ENCODE data around the gene BARD1. TPM values are rescaled to one million over a fixed set of nuclear protein-coding genes. Genes with fewer than 3 reads are reported as not detected.

BARD1 gene
- 10 to 100 TPM; 19.7 to 26.9 TPM for total RNA-seq

DNA sequence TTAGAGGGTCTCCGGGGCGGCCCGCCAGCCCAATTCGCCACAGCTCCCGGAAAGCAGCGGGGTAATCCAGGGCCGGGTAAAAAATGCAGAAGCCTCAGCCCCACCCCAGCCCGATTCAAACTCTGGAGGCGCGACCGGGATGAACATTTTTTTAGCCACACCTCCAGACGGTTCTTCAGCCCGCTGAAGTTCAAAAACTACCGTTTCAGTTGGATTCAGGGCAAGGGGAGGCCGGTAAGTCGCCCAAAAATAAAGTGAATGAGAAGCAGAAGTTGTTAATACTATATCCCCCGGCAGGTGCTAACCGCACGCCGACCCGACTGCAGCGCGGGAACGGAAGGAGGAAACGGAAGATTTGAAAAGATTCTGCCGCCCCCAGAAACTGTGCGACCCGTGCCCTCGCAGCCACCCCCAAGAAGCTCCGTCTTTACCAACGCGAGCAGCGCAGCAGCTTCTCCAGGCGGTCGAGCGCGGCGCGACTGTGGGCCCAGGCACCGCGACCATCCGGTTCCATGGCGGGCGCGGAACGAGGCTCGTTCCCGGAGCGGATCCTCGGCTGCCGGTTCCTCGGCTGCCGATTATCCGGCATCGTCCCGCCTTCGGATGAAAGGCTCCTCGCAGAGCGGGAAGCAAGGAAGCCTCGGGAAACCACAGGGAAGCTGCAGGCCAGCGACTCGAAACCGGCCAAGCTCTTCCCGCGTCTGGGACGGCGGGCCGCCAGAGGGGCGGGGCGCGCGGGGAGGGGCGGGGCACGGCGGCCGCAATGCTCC is at the start of gene BARD1:
TSS of gene BARD1 (minus strand) at position 703 of the 770 bp plus-strand sequence. CDS start at position 589, 114 bp downstream.
- Histone ChIP-seq H3K9ac (ENCODE audit: low read depth in 2 of 2, low read length in 2 of 2) (peak within 1 kb of the TSS; percentile 73 to 81), H3K4me1 (no peaks in the 10 kb centered on the region), H3K27ac (peak within 1 kb of the TSS; percentile 95), H3K9me3 (no peaks in the 10 kb centered on the region), H3K27me3 (no peaks in the 10 kb centered on the region), H3K4me3 (peak within 1 kb of the TSS; percentile 88), H3K36me3 (no peaks in the 10 kb centered on the region)
- intact Hi-C loops (cut with DNase I), result no loop called here
- peak; percentile 81 for DNase-seq
- TF ChIP-seq, protein P1, sequence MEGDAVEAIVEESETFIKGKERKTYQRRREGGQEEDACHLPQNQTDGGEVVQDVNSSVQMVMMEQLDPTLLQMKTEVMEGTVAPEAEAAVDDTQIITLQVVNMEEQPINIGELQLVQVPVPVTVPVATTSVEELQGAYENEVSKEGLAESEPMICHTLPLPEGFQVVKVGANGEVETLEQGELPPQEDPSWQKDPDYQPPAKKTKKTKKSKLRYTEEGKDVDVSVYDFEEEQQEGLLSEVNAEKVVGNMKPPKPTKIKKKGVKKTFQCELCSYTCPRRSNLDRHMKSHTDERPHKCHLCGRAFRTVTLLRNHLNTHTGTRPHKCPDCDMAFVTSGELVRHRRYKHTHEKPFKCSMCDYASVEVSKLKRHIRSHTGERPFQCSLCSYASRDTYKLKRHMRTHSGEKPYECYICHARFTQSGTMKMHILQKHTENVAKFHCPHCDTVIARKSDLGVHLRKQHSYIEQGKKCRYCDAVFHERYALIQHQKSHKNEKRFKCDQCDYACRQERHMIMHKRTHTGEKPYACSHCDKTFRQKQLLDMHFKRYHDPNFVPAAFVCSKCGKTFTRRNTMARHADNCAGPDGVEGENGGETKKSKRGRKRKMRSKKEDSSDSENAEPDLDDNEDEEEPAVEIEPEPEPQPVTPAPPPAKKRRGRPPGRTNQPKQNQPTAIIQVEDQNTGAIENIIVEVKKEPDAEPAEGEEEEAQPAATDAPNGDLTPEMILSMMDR (IDR thresholded peaks at IDR 0.05), result no peak

DNA sequence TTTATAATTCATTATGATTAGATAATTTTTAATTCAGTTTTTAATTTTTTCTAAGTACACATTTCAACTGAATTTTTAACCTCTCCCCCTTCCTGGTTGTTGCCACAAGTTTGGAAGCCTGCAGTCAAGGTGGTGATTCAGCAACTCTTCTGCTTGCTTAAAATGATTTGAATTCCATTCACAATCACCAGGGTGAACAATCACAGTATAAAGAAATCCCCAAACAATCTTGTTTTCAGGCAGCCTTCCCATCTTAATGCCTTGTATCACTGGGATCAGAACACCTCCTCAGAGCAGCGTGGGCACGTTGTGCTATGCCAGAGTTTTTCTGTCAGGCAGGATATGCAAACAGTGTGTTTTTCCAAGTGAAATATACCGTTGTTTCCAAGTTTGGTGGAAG is 46.7 kb upstream of the BARD1 start:
- H3K36me3 ChIP-seq, result no peaks in the 10 kb centered on the region
- no peaks in the 10 kb centered on the region for H3K27me3 ChIP-seq
- no peaks in the 10 kb centered on the region for H3K9me3 ChIP-seq
- no peak overlapping the region for H3K27ac ChIP-seq
- TF ChIP-seq, protein P1 (IDR thresholded peaks at IDR 0.05), result no peak
- DNase-seq, result no peak
- no peak overlapping the region for H3K9ac ChIP-seq (ENCODE audit: low read depth in 2 of 2, low read length in 2 of 2)
- H3K4me1 ChIP-seq, result no peaks in the 10 kb centered on the region
- no peak overlapping the region for H3K4me3 ChIP-seq
- intact Hi-C loops (cut with DNase I), result no loop called here

DNA sequence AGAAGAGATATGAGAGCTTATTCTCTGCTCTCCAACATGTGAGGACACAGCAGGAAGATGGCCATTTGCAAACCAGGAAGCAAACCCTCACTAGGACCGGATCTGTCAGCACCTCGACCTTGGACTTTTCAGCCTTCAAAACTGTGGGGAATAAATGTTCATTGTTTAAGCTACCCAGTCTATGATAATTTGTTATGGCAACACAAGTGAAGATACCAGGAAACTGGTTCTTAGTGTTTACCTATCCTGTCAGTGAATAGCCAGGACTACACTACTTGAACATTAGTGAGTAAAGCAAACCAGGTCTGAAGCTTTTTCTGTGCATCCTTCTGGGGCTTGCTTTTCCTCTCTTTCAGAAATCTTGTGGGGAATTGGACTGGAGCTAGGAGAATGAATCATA is 44.4 kb upstream of the BARD1 start:
- no peak for DNase-seq
- no peaks in the 10 kb centered on the region for H3K9me3 ChIP-seq
- H3K36me3 ChIP-seq, result no peaks in the 10 kb centered on the region
- intact Hi-C loops (cut with DNase I), result no loop called here
- TF ChIP-seq, protein P1 (IDR thresholded peaks at IDR 0.05), result no peak
- H3K9ac ChIP-seq (ENCODE audit: low read depth in 2 of 2, low read length in 2 of 2), result no peak overlapping the region
- H3K27me3 ChIP-seq, result no peaks in the 10 kb centered on the region
- no peak overlapping the region for H3K27ac ChIP-seq
- no peaks in the 10 kb centered on the region for H3K4me1 ChIP-seq
- H3K4me3 ChIP-seq, result no peak overlapping the region

DNA sequence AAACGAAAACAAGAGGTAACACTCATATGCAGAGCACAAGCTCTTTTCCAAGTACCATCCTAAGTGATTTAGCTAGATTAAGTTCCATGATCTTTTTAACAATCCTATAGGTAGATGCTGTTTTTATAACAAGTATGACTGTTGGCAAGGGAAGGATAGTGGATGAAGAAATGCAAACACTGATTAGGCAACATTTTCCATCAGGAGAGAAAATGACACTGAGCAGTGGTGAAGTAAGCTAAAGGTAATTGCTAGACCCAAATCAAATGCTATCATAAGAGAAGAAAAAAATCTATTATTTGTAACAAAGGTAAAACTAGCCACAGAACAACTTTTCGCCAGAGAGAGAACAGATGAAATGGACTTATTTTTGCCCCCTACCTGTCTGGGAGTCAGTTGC is 34.3 kb upstream of the BARD1 start:
- Histone ChIP-seq H3K4me1 (no peaks in the 10 kb centered on the region), H3K27me3 (no peaks in the 10 kb centered on the region), H3K9ac (ENCODE audit: low read depth in 2 of 2, low read length in 2 of 2) (no peak overlapping the region), H3K27ac (no peak overlapping the region), H3K4me3 (no peak overlapping the region), H3K36me3 (no peaks in the 10 kb centered on the region), H3K9me3 (no peaks in the 10 kb centered on the region)
- no peak for DNase-seq
- intact Hi-C loops (cut with DNase I), result no loop called here
- TF ChIP-seq, protein P1 (IDR thresholded peaks at IDR 0.05), result no peak

DNA sequence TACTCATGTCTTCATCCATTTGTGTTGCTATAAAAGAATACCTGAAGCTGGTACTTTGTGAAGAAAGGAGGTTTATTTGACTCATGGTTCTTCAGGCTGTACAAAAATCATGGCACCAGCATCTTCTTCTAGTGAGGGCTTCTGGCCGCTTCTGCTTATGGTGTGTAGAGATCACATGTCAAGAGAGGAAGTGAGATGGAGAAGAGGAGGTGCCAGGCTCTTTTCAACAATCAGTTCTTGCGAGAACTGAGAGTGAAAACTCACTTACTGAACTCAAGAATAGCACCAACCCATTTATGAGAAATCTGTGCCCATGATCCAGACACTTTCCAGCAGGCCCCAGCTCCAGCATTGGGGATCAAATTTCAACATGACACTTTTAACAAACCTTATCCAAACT is 30.0 kb upstream of the BARD1 start:
- Histone ChIP-seq H3K27me3 (no peaks in the 10 kb centered on the region), H3K4me3 (no peak overlapping the region), H3K9me3 (no peaks in the 10 kb centered on the region), H3K9ac (ENCODE audit: low read depth in 2 of 2, low read length in 2 of 2) (no peak overlapping the region), H3K4me1 (no peaks in the 10 kb centered on the region), H3K27ac (no peak overlapping the region), H3K36me3 (no peaks in the 10 kb centered on the region)
- no peak for DNase-seq
- TF ChIP-seq, protein P1 (IDR thresholded peaks at IDR 0.05), result no peak
- intact Hi-C loops (cut with DNase I), result no loop called here
